Retina (tissue), 1 donor: Measurements from ENCODE around the gene ORAI2.
"Not testable (repeated sequence)": the region's sequence is repeated elsewhere in the genome, so short reads cannot be mapped to it uniquely, and the experiment has no call there.

ENCODE experiments used
- DNase-seq: peaks from one replicate; pipeline ENCODE4 v3.0.0-alpha.2; 2016

ORAI2 gene

GRCh38 chr7:102505298-102506185, 72.2 kb downstream of the ORAI2 start:
- not testable (repeated sequence) for DNase-seq
